ENCODE results near the gene SFPQ. TPM values are rescaled to one million over a fixed set of nuclear protein-coding genes. Genes with fewer than 3 reads are reported as not detected.

The SFPQ gene
- total and polyA plus RNA-seq, 2 of the 8 experiments (the other 6 are each of a cell fraction or from before 2014, with no cell fraction given), result 118 to 469 TPM

GRCh38 chr1:35143737-35144508 is 49.0 kb downstream of the SFPQ start (continued):
- TF ChIP-seq CHD7 (IDR thresholded peaks at IDR 0.05; ENCODE audit: insufficient replicate concordance, low read length), result no peak
- no peak for TF ChIP-seq USF2 (IDR thresholded peaks at IDR 0.05; ENCODE audit: low read length)
